Erythroblast (primary cell): ENCODE data around the gene FAM149B1.

Source experiments
- GATA1 ChIP-seq: IDR thresholded peaks from 2 replicates; pipeline ENCODE4 v1.6.1; 2011; ENCODE audit warnings: low read depth, mild to moderate bottlenecking, control low read depth, low read length, moderate library complexity
- POLR2A ChIP-seq: IDR thresholded peaks from 2 replicates; pipeline ENCODE4 v1.6.1; 2011; ENCODE audit warnings: mild to moderate bottlenecking, low read length

DNA sequence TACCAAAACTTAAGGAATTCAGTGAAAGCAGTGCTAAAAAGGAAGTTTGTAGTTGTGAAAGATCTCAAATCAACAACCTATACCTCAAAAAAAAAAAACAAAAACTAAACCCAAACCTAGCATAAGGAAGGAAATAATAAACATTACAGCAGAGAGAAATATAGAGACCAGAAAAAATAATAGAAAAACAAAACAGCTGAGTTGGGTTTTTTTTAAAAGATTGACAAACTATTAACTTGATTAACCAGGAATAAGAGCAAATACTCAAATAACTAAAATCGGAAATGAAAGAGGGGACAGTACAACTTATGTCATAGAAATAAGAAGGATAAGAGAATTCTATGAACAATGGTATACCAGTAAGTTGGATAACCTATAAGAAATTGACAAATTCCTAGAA lies 6.8 kb upstream of the FAM149B1 start:
- TF ChIP-seq POLR2A: no peak
- TF ChIP-seq GATA1: no peak
